GM23338 (cell line): ENCODE data around the gene RPL22. TPM values are rescaled to one million over a fixed set of nuclear protein-coding genes. Genes with fewer than 3 reads are reported as not detected.

ENCODE experiments used
- ATAC-seq: fragments of 200-7000 bp; cut with Tn5 transposase; 3 replicates; pipeline ENCODE4 v1.9.1; 2020
- DNase-seq: peaks from one replicate; pipeline ENCODE4 v3.0.0-alpha.2; 2015; ENCODE audit warnings: low spot score
- H2AFZ ChIP-seq: fragments of 200-600 bp; sonication (generic); 2 replicates; pipeline ENCODE4 v1.8.0; 2016; ENCODE audit warnings: antibody characterized with exemption, mild to moderate bottlenecking, moderate library complexity
- H3F3A ChIP-seq: fragments of 200-600 bp; sonication (generic); replicated peaks from 2 replicates; pipeline ENCODE4 v1.8.0; 2017; ENCODE audit warnings: antibody characterized with exemption, mixed run types, low read depth
- H3K27ac ChIP-seq: fragments of 200-600 bp; sonication (generic); 2 replicates; pipeline ENCODE4 v1.6.1; 2016; ENCODE audit warnings: low read depth
- H3K27me3 ChIP-seq: fragments of 200-600 bp; sonication (generic); 2 replicates; pipeline ENCODE4 v1.8.0; 2016; ENCODE audit warnings: mild to moderate bottlenecking, mixed run types, moderate library complexity; ENCODE audit not compliant: insufficient read depth
- H3K36me3 ChIP-seq: fragments of 200-600 bp; sonication (generic); 2 replicates; pipeline ENCODE4 v1.8.0; 2016; ENCODE audit warnings: mild to moderate bottlenecking; ENCODE audit not compliant: insufficient read depth
- H3K4me1 ChIP-seq: fragments of 200-600 bp; sonication (generic); 2 replicates; pipeline ENCODE4 v1.8.0; 2016; ENCODE audit warnings: mild to moderate bottlenecking, moderate library complexity; ENCODE audit not compliant: insufficient read depth
- H3K4me2 ChIP-seq: fragments of 200-600 bp; sonication (generic); 2 replicates; pipeline ENCODE4 v1.7.1; 2017; ENCODE audit warnings: mixed run types
- H3K4me3 ChIP-seq: fragments of 200-600 bp; sonication (generic); 2 replicates; pipeline ENCODE4 v1.6.1; 2016; ENCODE audit warnings: mixed run types
- H3K79me2 ChIP-seq: fragments of 200-600 bp; sonication (generic); replicated peaks from 2 replicates; pipeline ENCODE4 v1.8.0; 2017; ENCODE audit warnings: mild to moderate bottlenecking; ENCODE audit not compliant: insufficient read depth
- H3K9me2 ChIP-seq: fragments of 200-600 bp; sonication (generic); 2 replicates; pipeline ENCODE4 v1.8.0; 2017; ENCODE audit not compliant: insufficient read depth
- H4K20me1 ChIP-seq: fragments of 200-600 bp; sonication (generic); replicated peaks from 2 replicates; pipeline ENCODE4 v1.8.0; 2017; ENCODE audit warnings: mild to moderate bottlenecking; ENCODE audit not compliant: insufficient read depth
- H3K27ac Mint-ChIP-seq: 2 replicates; pipeline ENCODE4 v1.8.0; 2020; ENCODE audit warnings: inconsistent platforms, mild to moderate bottlenecking, moderate library complexity, mixed read lengths
- H3K27me3 Mint-ChIP-seq: 3 replicates; pipeline ENCODE4 v1.8.0; 2022; ENCODE audit warnings: low read depth, mild to moderate bottlenecking, moderate library complexity, mixed read lengths, inconsistent platforms; ENCODE audit not compliant: insufficient read depth, poor library complexity
- H3K36me3 Mint-ChIP-seq: 3 replicates; pipeline ENCODE4 v1.8.0; 2021; ENCODE audit warnings: low read depth, mild to moderate bottlenecking, inconsistent platforms, moderate library complexity, mixed read lengths
- H3K4me1 Mint-ChIP-seq: 3 replicates; pipeline ENCODE4 v1.8.0; 2020; ENCODE audit warnings: mild to moderate bottlenecking, inconsistent platforms, mixed read lengths
- H3K4me3 Mint-ChIP-seq: 3 replicates; pipeline ENCODE4 v1.8.0; 2021; ENCODE audit warnings: moderate library complexity, mild to moderate bottlenecking, inconsistent platforms, mixed read lengths
- H3K9me3 Mint-ChIP-seq: 3 replicates; pipeline ENCODE4 v1.8.0; 2020; ENCODE audit warnings: moderate library complexity, mild to moderate bottlenecking, inconsistent platforms, mixed read lengths
- CREB1 ChIP-seq: fragments of 250-450 bp; sonication (Bioruptor Pico); IDR thresholded peaks from 2 replicates; pipeline ENCODE4 v1.5.0; 2020; ENCODE audit warnings: low read depth, mild to moderate bottlenecking, moderate library complexity
- EZH2 ChIP-seq: fragments of 200-600 bp; sonication (generic); IDR thresholded peaks from one replicate; pipeline ENCODE4 v1.8.0; 2017; ENCODE audit warnings: antibody characterized with exemption, mild to moderate bottlenecking, low read depth; ENCODE audit not compliant: unreplicated experiment
- EZH2phosphoT487 ChIP-seq: fragments of 200-600 bp; sonication (generic); IDR thresholded peaks from one replicate; pipeline ENCODE4 v1.8.1; 2018; ENCODE audit warnings: antibody characterized with exemption; ENCODE audit not compliant: unreplicated experiment
- JUNB ChIP-seq: IDR thresholded peaks from one replicate; pipeline ENCODE4 v1.6.1; 2016; ENCODE audit warnings: antibody characterized with exemption; ENCODE audit not compliant: unreplicated experiment
- NANOG ChIP-seq: IDR thresholded peaks from 2 replicates; pipeline ENCODE4 v1.6.1; 2016; ENCODE audit warnings: antibody characterized with exemption, borderline replicate concordance
- POLR2AphosphoS5 ChIP-seq: IDR thresholded peaks from 2 replicates; pipeline ENCODE4 v1.6.1; 2016; ENCODE audit warnings: antibody characterized with exemption, low read depth
- STAT1 ChIP-seq: IDR thresholded peaks from one replicate; pipeline ENCODE4 v1.6.1; 2016; ENCODE audit warnings: antibody characterized with exemption; ENCODE audit not compliant: unreplicated experiment
- ZNF114 ChIP-seq: fragments of 250-450 bp; sonication (Bioruptor Pico); IDR thresholded peaks from 2 replicates; pipeline ENCODE4 v1.5.0; 2020; ENCODE audit warnings: mild to moderate bottlenecking, moderate library complexity
- ZNF331 ChIP-seq: fragments of 250-450 bp; sonication (Bioruptor Pico); IDR thresholded peaks from 2 replicates; pipeline ENCODE4 v1.5.0; 2020; ENCODE audit warnings: low read depth, mild to moderate bottlenecking, moderate library complexity
- polyA plus RNA-seq: library from polyadenylated mRNA; unstranded; fragments of >200 nt; fragmentation: Nextera tagmentation; extraction: Ambion mirVana; gene quantifications from 2 replicates; pipeline ENCODE4 v1.2.1, GENCODE V29; 2016
- total RNA-seq: library from RNA; depleted of rRNA; stranded (reverse); fragments of >200 nt; shearing (Covaris generic); gene quantifications from 2 replicates; pipeline ENCODE4 v1.2.3, GENCODE V29; 2014
- TF ChIP-seq, protein P1 (sequence below): IDR thresholded peaks from 2 replicates; pipeline ENCODE4 v1.6.1; 2016; ENCODE audit warnings: antibody characterized with exemption
- TF ChIP-seq, protein P2 (sequence below): IDR thresholded peaks from one replicate; pipeline ENCODE4 v1.6.1; 2018; ENCODE audit warnings: antibody characterized with exemption; ENCODE audit not compliant: unreplicated experiment
- TF ChIP-seq, protein P3 (sequence below): fragments of 250-450 bp; sonication (Bioruptor Pico); IDR thresholded peaks from 2 replicates; pipeline ENCODE4 v1.5.0; 2020; ENCODE audit warnings: mild to moderate bottlenecking, moderate library complexity
- TF ChIP-seq, protein P4 (sequence below), 2 experiments: fragments of 200-600 bp in 1 of 2; sonication (generic) in 1 of 2; conservative IDR thresholded peaks; 2 replicates each; pipeline versions ENCODE4 v1.5.1 to v1.6.1; 2016 to 2017; ENCODE audit warnings: antibody characterized with exemption in 2 of 2, low read depth in 2 of 2, mild to moderate bottlenecking in 2 of 2, moderate library complexity in 1 of 2

Gene RPL22
- total and polyA plus RNA-seq, 2 experiments from 2014 or later: 145 to 818 TPM

DNA sequence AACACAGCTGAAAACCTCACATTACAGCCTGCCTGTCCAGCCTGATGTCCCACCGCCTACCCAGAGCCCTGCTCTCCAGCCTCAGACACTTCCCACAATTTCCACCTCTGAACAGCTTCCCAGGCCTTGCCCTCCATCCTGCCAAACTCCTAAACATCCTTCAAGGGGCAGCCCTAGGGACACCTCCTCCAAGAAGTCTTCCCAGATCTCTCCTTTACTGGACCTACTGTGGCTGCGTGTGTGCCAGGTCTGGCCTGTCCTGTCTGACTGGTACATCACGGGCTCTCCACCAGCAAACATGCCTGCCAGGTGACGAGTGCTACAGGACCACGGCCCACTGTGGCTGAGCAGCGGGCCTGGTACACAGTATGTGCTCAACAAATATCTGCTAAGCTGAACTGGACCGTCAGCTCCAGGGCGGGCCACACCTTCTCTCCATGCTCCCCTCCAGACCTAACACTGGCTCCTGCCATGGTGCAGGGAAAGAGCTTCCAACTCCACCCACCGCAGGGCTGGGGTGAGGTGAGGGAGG is 48.0 kb downstream of the RPL22 start:
- Histone ChIP-seq H3K4me1 (no peaks in the 10 kb centered on the region), H3K36me3 (no peaks in the 10 kb centered on the region), H3K27ac (no peak overlapping the region), H4K20me1 (no peaks in the 10 kb centered on the region), H3K9me2 (peaks cover 13% of the 10 kb centered on the region), H3K4me2 (no peak overlapping the region), H3K4me3 (no peak overlapping the region), H2AFZ (no peak overlapping the region), H3F3A (0 out of 2 replicates have a peak, but pooled peaks cover 2% of the 10 kb centered on the region), H3K79me2 (no peaks in the 10 kb centered on the region), H3K27me3 (peaks cover 24% of the 10 kb centered on the region)
- peaks cover 3% of the 10 kb centered on the region; the same call in 1 of the 3 replicates for H3K9me3 Mint-ChIP-seq
- ATAC-seq: no peak
- DNase-seq: no peak
- no peak for TF ChIP-seq POLR2AphosphoS5
- no peak for TF ChIP-seq JUNB
- TF ChIP-seq EZH2phosphoT487: no peak
- TF ChIP-seq, protein P1, sequence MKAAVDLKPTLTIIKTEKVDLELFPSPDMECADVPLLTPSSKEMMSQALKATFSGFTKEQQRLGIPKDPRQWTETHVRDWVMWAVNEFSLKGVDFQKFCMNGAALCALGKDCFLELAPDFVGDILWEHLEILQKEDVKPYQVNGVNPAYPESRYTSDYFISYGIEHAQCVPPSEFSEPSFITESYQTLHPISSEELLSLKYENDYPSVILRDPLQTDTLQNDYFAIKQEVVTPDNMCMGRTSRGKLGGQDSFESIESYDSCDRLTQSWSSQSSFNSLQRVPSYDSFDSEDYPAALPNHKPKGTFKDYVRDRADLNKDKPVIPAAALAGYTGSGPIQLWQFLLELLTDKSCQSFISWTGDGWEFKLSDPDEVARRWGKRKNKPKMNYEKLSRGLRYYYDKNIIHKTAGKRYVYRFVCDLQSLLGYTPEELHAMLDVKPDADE: no peak
- TF ChIP-seq, protein P2, sequence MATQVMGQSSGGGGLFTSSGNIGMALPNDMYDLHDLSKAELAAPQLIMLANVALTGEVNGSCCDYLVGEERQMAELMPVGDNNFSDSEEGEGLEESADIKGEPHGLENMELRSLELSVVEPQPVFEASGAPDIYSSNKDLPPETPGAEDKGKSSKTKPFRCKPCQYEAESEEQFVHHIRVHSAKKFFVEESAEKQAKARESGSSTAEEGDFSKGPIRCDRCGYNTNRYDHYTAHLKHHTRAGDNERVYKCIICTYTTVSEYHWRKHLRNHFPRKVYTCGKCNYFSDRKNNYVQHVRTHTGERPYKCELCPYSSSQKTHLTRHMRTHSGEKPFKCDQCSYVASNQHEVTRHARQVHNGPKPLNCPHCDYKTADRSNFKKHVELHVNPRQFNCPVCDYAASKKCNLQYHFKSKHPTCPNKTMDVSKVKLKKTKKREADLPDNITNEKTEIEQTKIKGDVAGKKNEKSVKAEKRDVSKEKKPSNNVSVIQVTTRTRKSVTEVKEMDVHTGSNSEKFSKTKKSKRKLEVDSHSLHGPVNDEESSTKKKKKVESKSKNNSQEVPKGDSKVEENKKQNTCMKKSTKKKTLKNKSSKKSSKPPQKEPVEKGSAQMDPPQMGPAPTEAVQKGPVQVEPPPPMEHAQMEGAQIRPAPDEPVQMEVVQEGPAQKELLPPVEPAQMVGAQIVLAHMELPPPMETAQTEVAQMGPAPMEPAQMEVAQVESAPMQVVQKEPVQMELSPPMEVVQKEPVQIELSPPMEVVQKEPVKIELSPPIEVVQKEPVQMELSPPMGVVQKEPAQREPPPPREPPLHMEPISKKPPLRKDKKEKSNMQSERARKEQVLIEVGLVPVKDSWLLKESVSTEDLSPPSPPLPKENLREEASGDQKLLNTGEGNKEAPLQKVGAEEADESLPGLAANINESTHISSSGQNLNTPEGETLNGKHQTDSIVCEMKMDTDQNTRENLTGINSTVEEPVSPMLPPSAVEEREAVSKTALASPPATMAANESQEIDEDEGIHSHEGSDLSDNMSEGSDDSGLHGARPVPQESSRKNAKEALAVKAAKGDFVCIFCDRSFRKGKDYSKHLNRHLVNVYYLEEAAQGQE: no peak
- no peak for TF ChIP-seq EZH2
- TF ChIP-seq CREB1 (CRISPR knock-in tag): no peak
- TF ChIP-seq STAT1: no peak
- TF ChIP-seq, protein P3, sequence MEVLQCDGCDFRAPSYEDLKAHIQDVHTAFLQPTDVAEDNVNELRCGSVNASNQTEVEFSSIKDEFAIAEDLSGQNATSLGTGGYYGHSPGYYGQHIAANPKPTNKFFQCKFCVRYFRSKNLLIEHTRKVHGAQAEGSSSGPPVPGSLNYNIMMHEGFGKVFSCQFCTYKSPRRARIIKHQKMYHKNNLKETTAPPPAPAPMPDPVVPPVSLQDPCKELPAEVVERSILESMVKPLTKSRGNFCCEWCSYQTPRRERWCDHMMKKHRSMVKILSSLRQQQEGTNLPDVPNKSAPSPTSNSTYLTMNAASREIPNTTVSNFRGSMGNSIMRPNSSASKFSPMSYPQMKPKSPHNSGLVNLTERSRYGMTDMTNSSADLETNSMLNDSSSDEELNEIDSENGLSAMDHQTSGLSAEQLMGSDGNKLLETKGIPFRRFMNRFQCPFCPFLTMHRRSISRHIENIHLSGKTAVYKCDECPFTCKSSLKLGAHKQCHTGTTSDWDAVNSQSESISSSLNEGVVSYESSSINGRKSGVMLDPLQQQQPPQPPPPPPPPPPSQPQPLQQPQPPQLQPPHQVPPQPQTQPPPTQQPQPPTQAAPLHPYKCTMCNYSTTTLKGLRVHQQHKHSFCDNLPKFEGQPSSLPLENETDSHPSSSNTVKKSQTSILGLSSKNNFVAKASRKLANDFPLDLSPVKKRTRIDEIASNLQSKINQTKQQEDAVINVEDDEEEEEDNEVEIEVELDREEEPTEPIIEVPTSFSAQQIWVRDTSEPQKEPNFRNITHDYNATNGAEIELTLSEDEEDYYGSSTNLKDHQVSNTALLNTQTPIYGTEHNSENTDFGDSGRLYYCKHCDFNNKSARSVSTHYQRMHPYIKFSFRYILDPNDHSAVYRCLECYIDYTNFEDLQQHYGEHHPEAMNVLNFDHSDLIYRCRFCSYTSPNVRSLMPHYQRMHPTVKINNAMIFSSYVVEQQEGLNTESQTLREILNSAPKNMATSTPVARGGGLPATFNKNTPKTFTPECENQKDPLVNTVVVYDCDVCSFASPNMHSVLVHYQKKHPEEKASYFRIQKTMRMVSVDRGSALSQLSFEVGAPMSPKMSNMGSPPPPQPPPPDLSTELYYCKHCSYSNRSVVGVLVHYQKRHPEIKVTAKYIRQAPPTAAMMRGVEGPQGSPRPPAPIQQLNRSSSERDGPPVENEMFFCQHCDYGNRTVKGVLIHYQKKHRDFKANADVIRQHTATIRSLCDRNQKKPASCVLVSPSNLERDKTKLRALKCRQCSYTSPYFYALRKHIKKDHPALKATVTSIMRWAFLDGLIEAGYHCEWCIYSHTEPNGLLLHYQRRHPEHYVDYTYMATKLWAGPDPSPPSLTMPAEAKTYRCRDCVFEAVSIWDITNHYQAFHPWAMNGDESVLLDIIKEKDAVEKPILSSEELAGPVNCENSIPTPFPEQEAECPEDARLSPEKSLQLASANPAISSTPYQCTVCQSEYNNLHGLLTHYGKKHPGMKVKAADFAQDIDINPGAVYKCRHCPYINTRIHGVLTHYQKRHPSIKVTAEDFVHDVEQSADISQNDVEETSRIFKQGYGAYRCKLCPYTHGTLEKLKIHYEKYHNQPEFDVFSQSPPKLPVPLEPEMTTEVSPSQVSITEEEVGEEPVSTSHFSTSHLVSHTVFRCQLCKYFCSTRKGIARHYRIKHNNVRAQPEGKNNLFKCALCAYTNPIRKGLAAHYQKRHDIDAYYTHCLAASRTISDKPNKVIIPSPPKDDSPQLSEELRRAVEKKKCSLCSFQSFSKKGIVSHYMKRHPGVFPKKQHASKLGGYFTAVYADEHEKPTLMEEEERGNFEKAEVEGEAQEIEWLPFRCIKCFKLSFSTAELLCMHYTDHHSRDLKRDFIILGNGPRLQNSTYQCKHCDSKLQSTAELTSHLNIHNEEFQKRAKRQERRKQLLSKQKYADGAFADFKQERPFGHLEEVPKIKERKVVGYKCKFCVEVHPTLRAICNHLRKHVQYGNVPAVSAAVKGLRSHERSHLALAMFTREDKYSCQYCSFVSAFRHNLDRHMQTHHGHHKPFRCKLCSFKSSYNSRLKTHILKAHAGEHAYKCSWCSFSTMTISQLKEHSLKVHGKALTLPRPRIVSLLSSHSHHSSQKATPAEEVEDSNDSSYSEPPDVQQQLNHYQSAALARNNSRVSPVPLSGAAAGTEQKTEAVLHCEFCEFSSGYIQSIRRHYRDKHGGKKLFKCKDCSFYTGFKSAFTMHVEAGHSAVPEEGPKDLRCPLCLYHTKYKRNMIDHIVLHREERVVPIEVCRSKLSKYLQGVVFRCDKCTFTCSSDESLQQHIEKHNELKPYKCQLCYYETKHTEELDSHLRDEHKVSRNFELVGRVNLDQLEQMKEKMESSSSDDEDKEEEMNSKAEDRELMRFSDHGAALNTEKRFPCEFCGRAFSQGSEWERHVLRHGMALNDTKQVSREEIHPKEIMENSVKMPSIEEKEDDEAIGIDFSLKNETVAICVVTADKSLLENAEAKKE (CRISPR knock-in tag): no peak
- no peak for TF ChIP-seq ZNF114 (CRISPR knock-in tag)
- TF ChIP-seq, protein P4, sequence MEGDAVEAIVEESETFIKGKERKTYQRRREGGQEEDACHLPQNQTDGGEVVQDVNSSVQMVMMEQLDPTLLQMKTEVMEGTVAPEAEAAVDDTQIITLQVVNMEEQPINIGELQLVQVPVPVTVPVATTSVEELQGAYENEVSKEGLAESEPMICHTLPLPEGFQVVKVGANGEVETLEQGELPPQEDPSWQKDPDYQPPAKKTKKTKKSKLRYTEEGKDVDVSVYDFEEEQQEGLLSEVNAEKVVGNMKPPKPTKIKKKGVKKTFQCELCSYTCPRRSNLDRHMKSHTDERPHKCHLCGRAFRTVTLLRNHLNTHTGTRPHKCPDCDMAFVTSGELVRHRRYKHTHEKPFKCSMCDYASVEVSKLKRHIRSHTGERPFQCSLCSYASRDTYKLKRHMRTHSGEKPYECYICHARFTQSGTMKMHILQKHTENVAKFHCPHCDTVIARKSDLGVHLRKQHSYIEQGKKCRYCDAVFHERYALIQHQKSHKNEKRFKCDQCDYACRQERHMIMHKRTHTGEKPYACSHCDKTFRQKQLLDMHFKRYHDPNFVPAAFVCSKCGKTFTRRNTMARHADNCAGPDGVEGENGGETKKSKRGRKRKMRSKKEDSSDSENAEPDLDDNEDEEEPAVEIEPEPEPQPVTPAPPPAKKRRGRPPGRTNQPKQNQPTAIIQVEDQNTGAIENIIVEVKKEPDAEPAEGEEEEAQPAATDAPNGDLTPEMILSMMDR (conservative IDR thresholded peaks at IDR 0.05; ENCODE audit: low read depth in 2 of 2): no peak
- no peak for TF ChIP-seq ZNF331 (CRISPR knock-in tag)
- TF ChIP-seq NANOG: no peak
- H3K27me3 Mint-ChIP-seq: peaks cover 13% of the 10 kb centered on the region
- no peak overlapping the region for H3K27ac Mint-ChIP-seq
- no peaks in the 10 kb centered on the region; the same call in 2 of the 3 replicates for H3K4me1 Mint-ChIP-seq
- no peaks in the 10 kb centered on the region for H3K36me3 Mint-ChIP-seq
- no peak overlapping the region for H3K4me3 Mint-ChIP-seq
